SH-SY5Y (cell line): ENCODE data around the gene CLCN5.

Source experiments
- GATA2 ChIP-seq: IDR thresholded peaks from 2 replicates; pipeline ENCODE4 v1.6.1; 2011; ENCODE audit warnings: mild to moderate bottlenecking, low read depth, low read length
- GATA3 ChIP-seq: IDR thresholded peaks from 2 replicates; pipeline ENCODE4 v1.6.1; 2011; ENCODE audit warnings: low read depth, mild to moderate bottlenecking, low read length, moderate library complexity

DNA sequence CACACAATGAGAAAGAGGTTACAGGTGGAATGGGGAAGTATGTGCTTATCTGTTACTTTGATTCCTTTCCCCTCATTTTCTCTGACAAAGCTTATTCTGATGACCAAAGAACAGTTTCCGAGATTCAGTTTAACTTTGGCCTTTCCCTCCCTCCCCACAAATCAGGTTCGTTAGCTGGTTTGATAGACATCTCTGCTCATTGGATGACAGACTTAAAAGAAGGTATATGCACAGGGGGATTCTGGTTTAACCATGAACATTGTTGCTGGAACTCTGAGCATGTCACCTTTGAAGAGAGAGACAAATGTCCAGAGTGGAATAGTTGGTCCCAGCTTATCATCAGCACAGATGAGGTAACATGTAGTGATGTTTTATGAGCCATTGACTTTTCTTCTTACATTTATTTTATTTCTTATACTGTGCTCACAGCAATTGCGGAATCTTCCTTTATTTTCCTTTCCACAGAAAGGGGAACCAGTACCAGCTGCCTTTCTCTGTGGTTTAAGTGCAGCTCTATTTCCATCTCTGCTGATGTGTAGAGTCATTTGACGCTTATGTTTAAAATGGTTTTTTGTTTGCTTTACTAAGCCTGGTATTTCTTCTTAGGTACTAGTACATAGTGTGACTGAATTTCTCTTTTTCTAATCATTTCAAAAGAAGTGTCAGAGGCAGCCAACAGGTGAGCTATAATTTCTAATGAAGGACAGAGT is 153.4 kb downstream of the CLCN5 start:
- TF ChIP-seq GATA2 (no peak), GATA3 (no peak)
